B cell (primary cell): ENCODE measurements around the gene CD52. TPM values are rescaled to one million over a fixed set of nuclear protein-coding genes. Genes with fewer than 3 reads are reported as not detected.
A peak's percentile ranks its signal among the peaks of the same experiment; 100 is the strongest.

Experiments
- ATAC-seq: fragments of 200-7000 bp; cut with Tn5 transposase; one replicate; pipeline ENCODE4 v1.10.0; 2021; ENCODE audit warnings: low read depth, mild to moderate bottlenecking, moderate number of reproducible peaks, moderate library complexity
- CTCF ChIA-PET: fragments of 350-600 bp; sonication (Branson Sonifier 250); formaldehyde crosslinking; loops from one replicate; lab custom pipeline; 2021; ENCODE audit warnings: antibody characterized with exemption, inconsistent platforms; lab: Charles Lee
- POLR2A ChIA-PET: fragments of 350-600 bp; sonication (Branson Sonifier 250); formaldehyde crosslinking; loops from one replicate; lab custom pipeline; 2021; ENCODE audit warnings: antibody characterized with exemption; lab: Charles Lee
- DNase-seq: peaks from one replicate; pipeline ENCODE4 v3.0.0; 2013
- H2AFZ ChIP-seq: 2 replicates; pipeline ENCODE4 v1.6.1; 2012; ENCODE audit warnings: mild to moderate bottlenecking, low read depth, low read length; ENCODE audit not compliant: insufficient read depth, poor library complexity, severe bottlenecking
- H3K27ac ChIP-seq, 2 donors: 1 replicate in 1 of 2; 2 replicates in 1 of 2; pipeline ENCODE4 v1.5.1; 2012 to 2013; ENCODE audit warnings: low read length in 2 of 2, mild to moderate bottlenecking in 2 of 2, moderate library complexity in 1 of 2
- H3K27me3 ChIP-seq, 4 experiments: fragments of 200-600 bp in 1 of 4; sonication (generic) in 1 of 4; replicated peaks in 1 of 4; 1 replicate in 2 of 4; 2 replicates in 2 of 4; pipeline versions ENCODE4 v1.6.1 to v1.7.0; 2013 to 2016; ENCODE audit warnings: low read length in 3 of 4, mild to moderate bottlenecking in 2 of 4, mixed read lengths in 1 of 4, moderate library complexity in 1 of 4; ENCODE audit not compliant: insufficient read depth in 4 of 4, control insufficient read depth in 3 of 4; ENCODE audit errors: control extremely low read depth in 1 of 4
- H3K36me3 ChIP-seq, 2 experiments: replicated peaks in 1 of 2; 1 replicate in 1 of 2; 2 replicates in 1 of 2; pipeline versions ENCODE4 v1.6.1 to v1.7.1; 2013; ENCODE audit warnings: low read length in 1 of 2; ENCODE audit not compliant: insufficient read depth in 2 of 2, control insufficient read depth in 1 of 2; ENCODE audit errors: control extremely low read depth in 1 of 2, extremely low read depth in 1 of 2
- H3K4me1 ChIP-seq, 2 donors: fragments of 200-600 bp in 1 of 2; sonication (generic) in 1 of 2; 1 replicate in 1 of 2; 2 replicates in 1 of 2; pipeline versions ENCODE4 v1.5.1 to v1.6.1; 2013 to 2017; ENCODE audit warnings: low read length in 2 of 2; ENCODE audit not compliant: control insufficient read depth in 2 of 2, insufficient read depth in 2 of 2
- H3K4me2 ChIP-seq: replicated peaks from 2 replicates; pipeline ENCODE3; 2012; ENCODE audit warnings: mild to moderate bottlenecking, low read depth, low read length; ENCODE audit not compliant: poor library complexity, severe bottlenecking
- H3K4me3 ChIP-seq, 5 experiments: fragments of 200-600 bp in 1 of 5; sonication (generic) in 1 of 5; 1 replicate in 3 of 5; 2 replicates in 2 of 5; pipeline versions ENCODE4 v1.5.1 to v1.7.0; 2011 to 2016; ENCODE audit warnings: low read length in 4 of 5, mild to moderate bottlenecking in 4 of 5, low read depth in 2 of 5, control low read depth in 1 of 5, moderate library complexity in 1 of 5; ENCODE audit not compliant: insufficient read depth in 1 of 5; ENCODE audit errors: control extremely low read depth in 1 of 5, extremely low read depth in 1 of 5
- H3K79me2 ChIP-seq: fragments of 200-600 bp; sonication (generic); one replicate; pipeline ENCODE4 v1.6.0; 2016; ENCODE audit warnings: low read length; ENCODE audit not compliant: control insufficient read depth, insufficient read depth
- H3K9ac ChIP-seq: fragments of 200-600 bp; sonication (generic); 2 replicates; pipeline ENCODE4 v1.6.1; 2017; ENCODE audit warnings: mild to moderate bottlenecking, low read length, moderate library complexity
- H3K9me3 ChIP-seq, 3 donors: one replicate each; pipeline versions ENCODE4 v1.6.1 to v1.7.1; 2013; ENCODE audit warnings: low read length in 2 of 3; ENCODE audit not compliant: control insufficient read depth in 2 of 3, insufficient read depth in 1 of 3; ENCODE audit errors: control extremely low read depth in 1 of 3
- H4K20me1 ChIP-seq: 2 replicates; pipeline ENCODE4 v1.6.0; 2012; ENCODE audit warnings: mild to moderate bottlenecking, low read length; ENCODE audit not compliant: insufficient read depth, control insufficient read depth, poor library complexity, severe bottlenecking
- H3K27ac Mint-ChIP-seq: one replicate; pipeline ENCODE4 v1.8.0; 2021; ENCODE audit warnings: mixed read lengths
- H3K27me3 Mint-ChIP-seq: one replicate; pipeline ENCODE4 v1.8.0; 2021; ENCODE audit warnings: mixed read lengths
- H3K4me1 Mint-ChIP-seq: one replicate; pipeline ENCODE4 v1.8.0; 2021; ENCODE audit warnings: mixed read lengths
- H3K4me3 Mint-ChIP-seq: one replicate; pipeline ENCODE4 v1.8.0; 2021; ENCODE audit warnings: mixed read lengths
- H3K9me3 Mint-ChIP-seq: one replicate; pipeline ENCODE4 v1.8.0; 2022; ENCODE audit warnings: mixed read lengths; ENCODE audit not compliant: insufficient read depth
- CTCF ChIP-seq: fragments of 200-600 bp; IDR thresholded peaks from one replicate; pipeline ENCODE4 v1.8.0; 2022; ENCODE audit warnings: antibody characterized with exemption, mild to moderate bottlenecking
- EZH2 ChIP-seq: IDR thresholded peaks from 2 replicates; pipeline ENCODE4 v1.6.1; 2012; ENCODE audit warnings: borderline replicate concordance, low read depth, mild to moderate bottlenecking, moderate library complexity, low read length; ENCODE audit not compliant: insufficient read depth, poor library complexity, severe bottlenecking
- WGBS: methylation state at CpG from one replicate; pipeline ENCODE4 v1.1.5; 2013; ENCODE audit warnings: missing lambda C conversion rate; ENCODE audit not compliant: insufficient coverage; 5-methylcytosine and 5-hydroxymethylcytosine counted together
- intact Hi-C: fragments of 100-400 bp; cut with micrococcal nuclease; formaldehyde crosslinking; loops from one replicate; pipeline ENCODE4 v1.10.0; 2022
- polyA plus RNA-seq: library from polyadenylated mRNA; depleted of rRNA; stranded (reverse); fragments of >200 nt; gene quantifications from 2 replicates; pipeline ENCODE4 v1.2.3, GENCODE V29; 2012
- total RNA-seq, 2 donors: library from RNA; stranded (reverse); fragments of 120-200 nt in 1 of 2; gene quantifications; 1 replicate in 1 of 2; 2 replicates in 1 of 2; pipeline versions ENCODE4 v1.2.3 to v1.2.4, GENCODE V29; 2013 to 2022

Gene CD52
- total and polyA plus RNA-seq, 2 donors (not counting 1 experiment from before 2014, with no cell fraction given): 1,116 to 1,597 TPM

GRCh38 chr1:26315874-26316850 is 1.6 kb upstream of the CD52 start:
- Mint-ChIP-seq H3K9me3 (no peaks in the 10 kb centered on the region), H3K4me3 (peak overlapping the region; percentile 89), H3K27ac (peak overlapping the region; percentile 97), H3K4me1 (peaks cover 72% of the 10 kb centered on the region), H3K27me3 (no peaks in the 10 kb centered on the region)
- ATAC-seq (peak; percentile 9), DNase-seq (peak; percentile 47)
- Histone ChIP-seq H3K79me2 (peaks cover 81% of the 10 kb centered on the region), H4K20me1 (peaks cover 33% of the 10 kb centered on the region), H2AFZ (no peak overlapping the region), H3K4me1 (peaks cover 72 to 75% of the 10 kb centered on the region in 2 donors), H3K4me3 (peak overlapping the region in 4 of 5 experiments; percentile 90 to 95 (median 94)), H3K9me3 (no peaks in the 10 kb centered on the region), H3K36me3 (peaks cover 0 to 23% of the 10 kb centered on the region in 2 experiments), H3K27me3 (no peaks in the 10 kb centered on the region), H3K9ac (peak overlapping the region; percentile 85), H3K4me2 (peak overlapping the region; percentile 73), H3K27ac (peak overlapping the region; percentile 67 to 86)
- POLR2A ChIA-PET: interaction anchor here (0.6 to 15.2 kb wide), 6 partner anchors 9 to 472 kb away, joined by 3 to 1239 read pairs (median 12); partner anchors contain the start of genes SH3BGRL3 and UBXN11
- 55% methylated on average over 4 of the region's 8 CpGs for WGBS
- intact Hi-C loops: loop anchor here (5.0 to 10.0 kb wide), 2 partner anchors 119 to 156 kb away; partner anchors contain the start of genes DHDDS and HMGN2
- CTCF ChIA-PET: interaction anchor here (0.6 to 30.0 kb wide), 8 partner anchors 9 to 203 kb away, joined by 3 to 1400 read pairs (median 5); partner anchors contain the start of genes CEP85, SH3BGRL3, UBXN11 and ZNF593
- no peak for TF ChIP-seq EZH2
- no peak for TF ChIP-seq CTCF
